ENCODE results near the gene HEPH.
"Not testable (repeated sequence)": the region's sequence is repeated elsewhere in the genome, so short reads cannot be mapped to it uniquely, and the experiment has no call there.

Gene HEPH

DNA sequence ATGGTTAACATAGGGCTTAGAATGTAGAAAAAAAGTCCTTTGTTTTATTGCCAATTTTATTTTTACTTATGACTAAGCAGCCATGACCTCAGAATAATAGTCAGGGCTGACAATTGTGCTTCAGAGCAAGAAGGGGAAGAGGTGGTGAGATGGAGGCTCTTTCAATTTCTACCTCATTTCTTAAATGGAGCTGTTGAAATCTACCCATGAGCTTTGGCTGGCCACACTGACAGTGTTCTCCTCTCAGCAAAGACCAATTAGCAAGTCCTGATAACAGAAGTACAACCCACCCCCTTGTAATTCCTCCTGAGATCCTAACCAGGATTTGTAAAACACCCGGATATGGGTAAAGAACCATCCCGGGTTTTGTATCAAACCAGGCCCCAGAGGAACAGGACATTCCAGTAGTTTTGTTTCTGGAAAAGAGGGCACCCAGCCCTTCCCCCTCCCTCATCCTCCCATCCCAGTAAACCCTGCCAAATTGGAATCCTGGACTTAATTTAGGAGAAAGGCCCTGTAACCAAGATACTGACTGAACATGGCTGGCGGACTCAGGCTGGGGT, at the start of gene HEPH:
TSS of gene HEPH (plus strand) at position 399 of the 563 bp plus-strand sequence. CDS start 6,324 bp downstream, outside the sequence.
- peak; percentile 4 for DNase-seq (ENCODE audit: low spot score)

- not testable (repeated sequence) for DNase-seq (ENCODE audit: low spot score)
These were observed 45.3 kb upstream of the HEPH start for GRCh38 chrX:66118722-66119121.

DNA sequence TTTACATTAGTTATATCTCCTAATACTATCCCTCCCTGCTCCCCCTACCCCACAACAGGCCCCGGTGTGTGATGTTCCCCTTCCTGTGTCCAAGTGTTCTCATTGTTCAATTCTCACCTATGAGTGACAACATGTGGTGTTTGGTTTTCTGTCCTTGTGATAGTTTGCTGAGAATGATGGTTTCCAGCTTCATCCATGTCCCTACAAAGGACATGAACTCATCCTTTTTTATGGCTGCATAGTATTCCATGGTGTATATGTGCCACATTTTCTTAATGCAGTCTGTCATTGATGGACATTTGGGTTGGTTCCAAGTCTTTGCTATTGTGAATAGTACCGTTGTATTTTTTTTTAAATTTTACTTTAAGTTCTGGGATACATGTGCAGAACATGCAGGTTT, 42.7 kb upstream of the HEPH start:
- not testable (repeated sequence) for DNase-seq (ENCODE audit: low spot score)

DNA sequence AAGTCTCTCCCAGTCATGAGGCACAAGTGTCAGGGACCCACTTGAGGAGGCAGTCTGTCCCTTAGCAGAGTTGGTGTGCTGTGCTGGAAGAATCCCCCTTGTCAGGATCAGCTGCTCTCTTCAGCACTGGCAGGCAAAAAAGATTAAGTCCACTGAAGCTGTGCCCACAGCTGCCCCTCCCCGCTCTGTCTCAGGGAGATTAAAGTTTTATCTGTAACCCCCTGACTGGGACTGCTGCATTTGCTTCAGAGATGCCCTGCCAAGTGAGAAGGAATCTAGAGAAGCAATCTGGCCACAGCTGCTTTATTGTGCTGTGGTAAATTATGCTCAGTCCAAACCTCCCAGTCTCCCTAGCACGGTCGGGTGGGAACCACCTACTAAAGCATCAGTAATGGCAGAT, 37.4 kb upstream of the HEPH start:
- DNase-seq (ENCODE audit: low spot score): no peak

DNA sequence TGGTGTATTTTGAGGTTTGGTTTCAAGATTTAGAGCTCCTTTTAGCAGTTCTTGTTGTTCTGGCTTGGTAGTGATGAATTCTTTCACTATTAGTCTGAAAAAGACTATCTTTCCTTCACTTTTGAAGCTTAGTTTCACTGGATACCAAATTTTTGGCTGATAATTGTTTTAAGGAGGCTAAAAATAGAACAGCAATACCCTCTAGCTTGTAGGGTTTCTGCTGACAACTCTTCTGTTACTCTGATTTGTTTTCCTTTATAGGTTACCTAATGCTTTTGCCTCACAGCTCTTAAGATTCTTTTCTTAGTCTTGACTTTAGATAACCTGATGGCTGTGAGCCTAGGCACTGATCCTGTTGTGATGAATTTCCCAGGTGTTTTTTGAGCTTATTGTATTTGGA, 33.6 kb upstream of the HEPH start:
- no peak for DNase-seq (ENCODE audit: low spot score)

GRCh38 chrX:66135284-66135683, 28.8 kb upstream of the HEPH start:
- DNase-seq (ENCODE audit: low spot score): not testable (repeated sequence)

GRCh38 chrX:66142351-66142750, 21.7 kb upstream of the HEPH start:
- no peak for DNase-seq (ENCODE audit: low spot score)

DNA sequence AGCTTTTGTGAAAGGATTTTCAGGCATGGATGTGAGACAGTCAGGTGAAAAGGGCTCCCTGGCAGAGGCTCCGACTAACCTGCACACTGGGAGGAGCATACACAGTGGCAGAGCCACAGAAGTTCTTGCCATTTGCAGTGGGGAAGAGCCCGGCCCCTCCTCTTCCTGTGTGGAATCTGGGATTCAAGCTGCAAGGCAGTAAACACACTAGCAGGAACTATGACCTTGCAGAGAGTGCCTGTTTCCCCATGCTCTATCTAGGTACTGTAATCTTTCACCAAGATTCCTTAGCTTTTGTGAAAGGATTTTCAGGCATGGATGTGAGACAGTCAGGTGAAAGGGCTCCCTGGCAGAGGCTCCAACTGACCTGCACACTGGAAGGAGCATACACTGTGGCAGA, 19.8 kb upstream of the HEPH start:
- no peak for DNase-seq (ENCODE audit: low spot score)

DNA sequence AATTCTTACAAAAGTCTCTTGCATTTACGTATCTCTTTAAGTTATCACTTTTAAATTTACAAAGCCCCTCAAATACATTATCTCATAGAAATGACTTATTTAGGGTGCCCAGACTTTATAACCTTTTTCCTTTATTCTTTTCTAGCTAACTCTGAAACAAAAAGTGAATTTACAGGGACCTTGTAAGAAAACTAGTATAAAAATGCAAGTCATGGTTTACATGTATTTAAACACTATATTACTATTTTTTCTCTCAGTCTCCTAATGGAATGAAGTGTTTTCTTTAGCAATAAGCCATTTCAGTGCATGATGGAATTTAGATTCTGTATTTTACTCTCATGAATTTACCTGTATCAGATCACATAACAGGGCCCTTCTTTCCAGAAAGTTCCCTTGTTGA, 14.5 kb upstream of the HEPH start:
- DNase-seq (ENCODE audit: low spot score): no peak

DNA sequence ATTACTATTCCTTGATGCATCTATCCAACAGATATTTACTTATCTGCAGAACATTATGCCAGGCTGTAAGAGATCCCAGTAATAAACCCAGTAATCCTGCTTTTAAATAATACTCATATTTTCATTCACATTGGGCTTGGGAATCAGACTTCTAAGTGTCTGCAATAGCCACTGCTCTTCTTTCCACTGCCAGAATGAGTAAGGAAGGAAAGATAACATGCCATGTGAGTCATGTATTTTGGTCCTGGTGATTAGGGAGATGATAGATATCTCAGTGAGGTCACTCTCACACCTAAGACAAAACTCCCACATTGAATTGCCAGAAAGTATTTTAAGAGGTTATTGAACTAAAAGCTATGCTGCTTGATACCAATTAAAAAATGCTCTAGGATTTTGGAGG, 13.9 kb upstream of the HEPH start:
- no peak for DNase-seq (ENCODE audit: low spot score)

DNA sequence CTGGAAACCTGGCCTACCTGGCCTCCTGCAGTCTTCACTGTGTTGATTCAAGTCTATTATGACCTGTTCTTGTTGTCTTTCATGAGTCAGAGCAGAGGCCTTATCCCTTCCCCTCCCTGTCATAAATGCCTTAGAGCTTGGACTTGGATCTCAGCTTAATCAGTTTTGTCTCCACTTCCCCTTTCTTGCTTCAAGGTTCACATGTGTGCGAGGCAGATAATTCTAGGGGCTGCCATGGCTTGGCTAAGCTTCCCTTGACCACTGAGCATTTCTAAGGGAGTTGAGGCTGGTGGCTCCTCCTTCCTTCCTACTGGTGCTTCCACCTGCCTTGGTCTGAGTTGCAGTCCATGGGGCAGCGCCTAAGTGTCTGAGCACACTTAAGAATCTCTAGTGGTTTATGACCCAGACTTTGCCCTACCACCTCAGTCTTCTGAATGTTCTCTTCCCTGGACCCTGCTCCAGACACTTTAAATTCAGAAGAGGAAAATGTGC, 1.7 kb upstream of the HEPH start:
- DNase-seq (ENCODE audit: low spot score): no peak

DNA sequence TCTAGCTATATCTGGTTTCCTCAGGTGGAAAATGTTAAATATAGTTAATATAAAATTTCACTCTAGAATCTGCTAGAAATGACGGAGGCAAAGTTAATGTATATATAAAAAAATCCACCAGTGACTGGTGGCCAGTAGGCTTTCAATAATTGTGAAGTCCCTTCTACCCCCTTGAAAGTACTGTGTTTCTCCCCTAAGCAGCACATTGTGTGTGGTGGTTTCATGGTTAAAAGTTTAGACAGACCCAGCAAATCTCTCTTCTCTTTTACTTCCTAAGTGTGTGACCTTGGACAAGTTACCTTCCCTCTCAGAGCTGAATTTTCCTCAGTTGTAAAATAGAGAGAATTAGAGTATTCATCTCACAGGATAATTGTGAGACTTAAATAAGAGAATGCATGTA, 600 bp upstream of the HEPH start:
- no peak for DNase-seq (ENCODE audit: low spot score)

DNA sequence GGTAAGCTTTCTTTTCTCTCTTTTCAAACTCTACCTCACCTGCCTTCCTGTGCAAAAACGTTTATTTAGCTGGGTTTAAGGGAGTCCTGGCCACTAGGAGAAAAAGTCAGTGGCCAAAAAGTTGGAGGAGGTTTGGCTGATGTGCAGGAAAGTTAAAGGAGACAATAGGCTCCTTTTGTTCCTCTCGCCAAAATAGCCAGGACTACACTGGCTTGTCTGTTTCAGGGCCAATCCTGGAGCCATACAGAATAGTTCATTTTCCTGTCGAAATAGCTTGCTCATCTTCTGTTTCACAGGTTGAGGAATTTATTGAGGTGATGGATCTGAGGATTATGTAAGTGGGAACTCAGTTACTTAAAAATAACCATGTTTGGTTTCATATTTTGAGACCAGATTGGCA, 423 bp downstream of the HEPH start:
- DNase-seq (ENCODE audit: low spot score): no peak

GRCh38 chrX:66164931-66165330, 884 bp downstream of the HEPH start:
- no peak for DNase-seq (ENCODE audit: low spot score)

DNA sequence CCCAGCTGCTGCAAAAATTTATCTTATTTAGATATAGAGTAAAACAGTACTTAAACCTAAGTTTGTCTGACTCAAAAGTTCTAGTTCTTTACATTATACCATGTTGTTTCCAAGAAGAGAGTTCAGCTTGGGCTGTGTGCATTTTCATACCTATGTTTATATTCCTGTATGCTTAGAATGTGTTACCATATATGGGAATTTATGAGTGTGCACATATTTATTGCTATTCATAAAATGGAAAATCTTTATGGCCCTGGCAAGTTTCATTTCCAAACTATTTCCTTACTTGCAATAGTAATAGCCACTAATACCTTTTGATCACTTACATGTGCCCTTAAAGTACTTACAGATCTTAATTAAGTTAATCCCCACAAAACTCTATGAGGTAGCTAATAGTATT, 2.6 kb downstream of the HEPH start:
- DNase-seq (ENCODE audit: low spot score): no peak

DNA sequence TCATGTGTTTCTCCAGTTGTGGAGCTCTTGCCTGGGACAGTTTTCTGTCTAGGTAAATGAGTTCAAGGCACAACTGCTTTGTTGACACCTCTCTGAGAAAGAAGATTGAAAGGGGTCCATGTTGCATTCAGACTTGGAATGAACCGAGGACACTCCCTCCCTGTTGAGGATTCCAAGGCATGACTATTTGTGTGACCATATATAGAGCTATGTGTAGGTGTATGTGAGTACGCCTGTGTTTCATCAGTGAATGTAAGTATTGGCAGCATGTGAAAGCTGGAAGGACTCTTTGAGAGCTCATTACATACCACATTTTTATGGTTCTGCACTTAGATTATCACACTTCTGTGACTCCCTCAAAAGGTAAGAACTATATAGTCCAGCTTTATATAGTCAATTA, 3.4 kb downstream of the HEPH start:
- no peak for DNase-seq (ENCODE audit: low spot score)

- no peak for DNase-seq (ENCODE audit: low spot score)
These were observed 12.1 kb downstream of the HEPH start for GRCh38 chrX:66176134-66176533.

GRCh38 chrX:66191563-66191962, 27.5 kb downstream of the HEPH start:
- DNase-seq (ENCODE audit: low spot score): no peak

GRCh38 chrX:66193821-66194220, 29.8 kb downstream of the HEPH start:
- DNase-seq (ENCODE audit: low spot score): no peak

DNA sequence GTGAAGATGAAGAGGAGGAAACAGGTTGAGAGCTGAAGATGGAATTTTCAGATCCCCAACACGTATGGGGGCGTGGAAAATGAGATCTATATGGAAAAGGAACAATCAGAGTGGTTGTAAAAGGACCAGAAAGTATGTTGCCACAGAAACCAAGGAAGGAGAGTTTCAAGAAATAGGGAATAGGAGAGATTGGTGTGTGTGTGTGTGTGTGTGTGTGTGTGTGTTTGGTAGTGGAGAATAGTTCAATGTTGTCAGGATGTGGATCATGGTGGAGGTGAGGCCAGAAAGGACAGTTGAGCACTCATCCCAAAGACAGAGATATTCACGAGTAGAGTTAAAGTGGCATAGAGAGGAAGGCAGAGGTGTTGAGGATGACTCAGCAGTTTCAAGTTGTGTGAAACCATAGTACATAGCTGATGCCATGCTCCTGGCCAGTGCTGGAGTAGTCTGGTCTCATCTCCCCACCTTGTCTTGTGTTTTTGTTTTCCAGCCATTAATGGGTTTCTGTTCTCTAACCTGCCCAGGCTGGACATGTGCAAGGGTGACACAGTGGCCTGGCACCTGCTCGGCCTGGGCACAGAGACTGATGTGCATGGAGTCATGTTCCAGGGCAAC, 36.1 kb downstream of the HEPH start:
- DNase-seq (ENCODE audit: low spot score): no peak

DNA sequence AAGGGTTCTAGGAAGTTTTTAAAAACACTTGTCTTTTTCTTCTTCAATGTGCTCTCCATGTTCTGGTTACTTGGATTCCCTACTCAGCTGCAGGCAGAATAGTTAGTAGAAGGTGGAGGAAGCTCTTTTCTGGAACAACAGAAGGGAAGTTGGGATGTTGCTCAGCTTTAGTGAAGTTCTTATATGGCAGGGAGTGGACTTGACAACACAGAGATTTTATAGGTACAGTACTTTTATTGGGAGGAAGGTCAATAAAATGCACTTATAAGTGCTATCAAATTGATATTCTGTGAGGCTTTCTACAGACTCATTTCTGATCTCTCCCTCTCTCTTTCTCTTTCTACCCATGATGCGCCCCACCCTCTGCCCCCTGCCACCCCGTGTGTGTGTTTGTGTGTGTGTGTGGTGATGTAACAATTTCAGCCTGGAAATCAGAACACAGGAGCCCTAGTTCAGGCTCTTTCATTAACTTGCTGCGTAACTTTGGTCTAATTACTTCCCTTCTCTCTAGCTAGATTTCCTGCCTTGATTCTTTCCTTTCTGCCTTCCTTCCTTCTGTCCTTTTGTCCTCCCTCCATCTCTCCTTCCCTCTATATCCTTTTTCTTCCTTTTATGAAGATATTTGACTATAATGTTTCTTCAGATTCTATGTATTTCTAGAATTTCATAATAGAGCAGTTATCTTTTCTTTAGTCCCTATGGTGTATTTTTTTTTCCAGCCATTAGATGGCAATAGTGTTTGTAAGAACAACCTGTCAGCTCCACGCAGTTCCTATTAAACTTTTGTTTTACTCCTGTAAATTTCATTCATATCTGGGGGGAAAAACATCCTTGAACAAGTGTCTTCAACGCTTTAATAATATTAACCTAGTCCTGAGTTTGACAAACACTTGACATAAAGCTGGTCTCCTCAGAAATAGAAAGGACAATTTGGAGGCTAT, 37.1 kb downstream of the HEPH start:
- peak; percentile 13 for DNase-seq (ENCODE audit: low spot score)

DNA sequence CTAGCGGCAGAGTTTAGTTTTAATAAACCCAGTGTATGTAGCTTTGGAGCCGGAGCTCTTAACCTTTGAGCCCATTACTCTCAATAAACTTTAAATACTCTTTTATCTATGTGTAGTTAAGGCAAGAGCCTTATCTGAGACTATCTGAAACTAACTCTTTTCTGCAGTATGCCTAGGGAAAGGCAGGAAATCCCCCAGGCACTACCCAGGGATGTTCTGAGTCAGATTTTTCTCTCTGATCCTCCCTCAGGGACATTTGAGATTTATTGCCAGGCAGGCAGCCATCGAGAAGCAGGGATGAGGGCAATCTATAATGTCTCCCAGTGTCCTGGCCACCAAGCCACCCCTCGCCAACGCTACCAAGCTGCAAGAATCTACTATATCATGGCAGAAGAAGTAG, 39.1 kb downstream of the HEPH start:
- no peak for DNase-seq (ENCODE audit: low spot score)

GRCh38 chrX:66221856-66222255, 57.8 kb downstream of the HEPH start:
- DNase-seq (ENCODE audit: low spot score): no peak
